MM.1S (cell line): ENCODE results near the gene UBN1.

Experiments
- DNase-seq: peaks from one replicate; pipeline ENCODE4 v3.0.0-alpha.2; 2015
- H2AFZ ChIP-seq: fragments of 300-600 bp; sonication (generic); 2 replicates; pipeline ENCODE4 v1.6.0; 2016; ENCODE audit warnings: antibody characterized with exemption, low read length
- H3F3A ChIP-seq: fragments of 300-600 bp; sonication (generic); 2 replicates; pipeline ENCODE4 v1.6.1; 2016; ENCODE audit warnings: mild to moderate bottlenecking, antibody characterized with exemption, low read length, moderate library complexity, mixed read lengths; ENCODE audit not compliant: insufficient read depth
- H3K27ac ChIP-seq: fragments of 300-600 bp; sonication (generic); 2 replicates; pipeline ENCODE4 v1.5.1; 2016; ENCODE audit warnings: mild to moderate bottlenecking, low read length
- H3K27me3 ChIP-seq: fragments of 300-600 bp; sonication (generic); replicated peaks from 2 replicates; pipeline ENCODE4 v1.6.0; 2016; ENCODE audit warnings: low read length; ENCODE audit not compliant: insufficient read depth
- H3K36me3 ChIP-seq: fragments of 300-600 bp; sonication (generic); replicated peaks from 2 replicates; pipeline ENCODE4 v1.6.1; 2016; ENCODE audit warnings: mild to moderate bottlenecking, low read length, mixed read lengths; ENCODE audit not compliant: insufficient read depth
- H3K4me1 ChIP-seq: fragments of 300-600 bp; sonication (generic); 2 replicates; pipeline ENCODE4 v1.6.1; 2016; ENCODE audit warnings: low read length, mixed read lengths
- H3K4me2 ChIP-seq: fragments of 300-600 bp; sonication (generic); 2 replicates; pipeline ENCODE4 v1.6.0; 2016; ENCODE audit warnings: low read depth, low read length
- H3K4me3 ChIP-seq: fragments of 300-600 bp; sonication (generic); 2 replicates; pipeline ENCODE4 v1.5.1; 2016; ENCODE audit warnings: low read length, mixed read lengths
- H3K79me2 ChIP-seq: fragments of 300-600 bp; sonication (generic); 2 replicates; pipeline ENCODE4 v1.6.1; 2016; ENCODE audit warnings: mixed run types, low read length, mixed read lengths
- H3K9ac ChIP-seq: fragments of 300-600 bp; sonication (generic); 2 replicates; pipeline ENCODE4 v1.6.1; 2016; ENCODE audit warnings: low read length, mixed read lengths
- H3K9me2 ChIP-seq: fragments of 300-600 bp; sonication (generic); replicated peaks from 2 replicates; pipeline ENCODE4 v1.6.1; 2016; ENCODE audit warnings: mild to moderate bottlenecking, low read length, mixed read lengths; ENCODE audit not compliant: insufficient read depth
- H3K9me3 ChIP-seq: fragments of 300-600 bp; sonication (generic); replicated peaks from 2 replicates; pipeline ENCODE4 v1.6.1; 2016; ENCODE audit warnings: mild to moderate bottlenecking, low read length, mixed read lengths; ENCODE audit not compliant: insufficient read depth
- H4K20me1 ChIP-seq: fragments of 300-600 bp; sonication (generic); 2 replicates; pipeline ENCODE4 v1.6.1; 2016; ENCODE audit warnings: mild to moderate bottlenecking, low read length, moderate library complexity, mixed read lengths; ENCODE audit not compliant: insufficient read depth
- EZH2 ChIP-seq: fragments of 300-600 bp; sonication (generic); optimal IDR thresholded peaks from 2 replicates; pipeline ENCODE3; 2017; ENCODE audit warnings: low read depth, mild to moderate bottlenecking, antibody characterized with exemption, low read length, mixed read lengths
- EZH2phosphoT487 ChIP-seq: fragments of 300-600 bp; sonication (generic); IDR thresholded peaks from 2 replicates; pipeline ENCODE4 v1.6.1; 2018; ENCODE audit warnings: antibody characterized with exemption, low read length
- TF ChIP-seq, protein P1 (sequence below): fragments of 300-600 bp; sonication (generic); IDR thresholded peaks from 2 replicates; pipeline ENCODE4 v1.5.1; 2016; ENCODE audit warnings: antibody characterized with exemption, low read length, mixed read lengths

The UBN1 gene

DNA sequence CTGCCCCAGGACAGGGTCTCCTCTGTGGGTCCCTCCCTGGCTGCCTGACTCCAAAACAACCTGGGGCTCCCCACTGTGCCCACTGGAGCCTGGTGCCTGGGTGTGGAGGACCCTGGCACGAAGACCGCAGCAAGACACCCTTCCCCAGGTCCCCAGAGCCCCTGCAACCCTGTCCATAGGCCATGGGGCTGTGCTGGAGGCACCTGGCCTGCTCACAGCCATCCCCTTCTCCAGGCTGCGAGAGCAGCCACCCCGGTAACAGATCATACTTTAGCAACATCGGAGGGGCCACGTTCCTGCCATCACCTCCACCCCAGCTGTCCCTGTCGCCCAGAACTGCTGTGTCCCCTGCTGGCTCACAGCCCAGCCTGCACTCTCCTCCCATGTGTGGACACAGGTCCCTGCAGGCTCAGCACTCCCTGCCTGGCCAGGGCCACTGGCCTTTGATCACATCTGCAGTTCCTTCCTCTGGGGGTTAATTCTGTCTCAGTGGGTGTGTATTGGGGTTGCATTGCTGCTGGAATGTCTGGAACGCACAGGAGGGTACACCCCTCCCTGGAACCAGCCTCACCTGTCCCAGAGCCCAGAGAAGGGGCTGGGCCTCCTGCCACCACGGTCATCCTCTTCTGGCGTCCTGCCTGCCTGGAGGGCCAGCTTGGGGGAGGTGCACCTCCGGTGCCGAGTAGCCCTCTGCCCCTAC, 77.5 kb downstream of the UBN1 start:
- no peaks in the 10 kb centered on the region for H3K36me3 ChIP-seq
- no peak overlapping the region for H3K27ac ChIP-seq
- TF ChIP-seq EZH2 = no peak
- TF ChIP-seq EZH2phosphoT487 = no peak
- TF ChIP-seq, protein P1, sequence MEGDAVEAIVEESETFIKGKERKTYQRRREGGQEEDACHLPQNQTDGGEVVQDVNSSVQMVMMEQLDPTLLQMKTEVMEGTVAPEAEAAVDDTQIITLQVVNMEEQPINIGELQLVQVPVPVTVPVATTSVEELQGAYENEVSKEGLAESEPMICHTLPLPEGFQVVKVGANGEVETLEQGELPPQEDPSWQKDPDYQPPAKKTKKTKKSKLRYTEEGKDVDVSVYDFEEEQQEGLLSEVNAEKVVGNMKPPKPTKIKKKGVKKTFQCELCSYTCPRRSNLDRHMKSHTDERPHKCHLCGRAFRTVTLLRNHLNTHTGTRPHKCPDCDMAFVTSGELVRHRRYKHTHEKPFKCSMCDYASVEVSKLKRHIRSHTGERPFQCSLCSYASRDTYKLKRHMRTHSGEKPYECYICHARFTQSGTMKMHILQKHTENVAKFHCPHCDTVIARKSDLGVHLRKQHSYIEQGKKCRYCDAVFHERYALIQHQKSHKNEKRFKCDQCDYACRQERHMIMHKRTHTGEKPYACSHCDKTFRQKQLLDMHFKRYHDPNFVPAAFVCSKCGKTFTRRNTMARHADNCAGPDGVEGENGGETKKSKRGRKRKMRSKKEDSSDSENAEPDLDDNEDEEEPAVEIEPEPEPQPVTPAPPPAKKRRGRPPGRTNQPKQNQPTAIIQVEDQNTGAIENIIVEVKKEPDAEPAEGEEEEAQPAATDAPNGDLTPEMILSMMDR = no peak
- no peak overlapping the region for H3K4me3 ChIP-seq
- H3K27me3 ChIP-seq = peaks cover 22% of the 10 kb centered on the region
- no peaks in the 10 kb centered on the region for H3K9me2 ChIP-seq
- H4K20me1 ChIP-seq = no peaks in the 10 kb centered on the region
- DNase-seq = no peak
- H3K79me2 ChIP-seq = no peaks in the 10 kb centered on the region
- H2AFZ ChIP-seq = no peak overlapping the region
- no peaks in the 10 kb centered on the region; the same call in 1 of the 2 replicates for H3K9me3 ChIP-seq
- no peaks in the 10 kb centered on the region for H3F3A ChIP-seq
- H3K4me1 ChIP-seq = no peaks in the 10 kb centered on the region
- H3K9ac ChIP-seq = no peak overlapping the region
- no peak overlapping the region for H3K4me2 ChIP-seq

DNA sequence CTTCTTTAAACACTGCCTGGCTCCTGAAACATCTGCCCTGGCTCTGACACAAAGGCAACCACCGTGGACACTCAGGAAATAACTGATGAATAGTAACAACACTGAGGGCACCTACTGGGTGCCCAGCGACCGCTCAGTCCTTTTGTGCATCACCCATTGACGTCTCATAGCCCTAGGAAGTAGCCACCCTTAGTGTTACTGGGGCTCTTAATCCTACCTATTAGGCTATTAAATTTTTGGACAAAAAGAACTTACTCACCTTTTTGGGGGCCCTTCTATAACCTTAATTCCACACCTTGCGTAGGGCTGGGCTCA, 78.0 kb downstream of the UBN1 start:
- H3K4me1 ChIP-seq = no peaks in the 10 kb centered on the region
- H3K27ac ChIP-seq = no peak overlapping the region
- H3F3A ChIP-seq = no peaks in the 10 kb centered on the region
- no peaks in the 10 kb centered on the region for H3K79me2 ChIP-seq
- H3K4me3 ChIP-seq = no peak overlapping the region
- H3K9ac ChIP-seq = no peak overlapping the region
- no peak overlapping the region for H2AFZ ChIP-seq
- H3K27me3 ChIP-seq = peaks cover 27% of the 10 kb centered on the region
- TF ChIP-seq EZH2phosphoT487 (no peak), EZH2 (no peak)
- TF ChIP-seq, protein P1 = no peak
- H3K4me2 ChIP-seq = no peak overlapping the region
- H3K36me3 ChIP-seq = no peaks in the 10 kb centered on the region
- DNase-seq = no peak
- H4K20me1 ChIP-seq = no peaks in the 10 kb centered on the region
- H3K9me3 ChIP-seq = no peaks in the 10 kb centered on the region; the same call in 1 of the 2 replicates
- no peaks in the 10 kb centered on the region for H3K9me2 ChIP-seq

DNA sequence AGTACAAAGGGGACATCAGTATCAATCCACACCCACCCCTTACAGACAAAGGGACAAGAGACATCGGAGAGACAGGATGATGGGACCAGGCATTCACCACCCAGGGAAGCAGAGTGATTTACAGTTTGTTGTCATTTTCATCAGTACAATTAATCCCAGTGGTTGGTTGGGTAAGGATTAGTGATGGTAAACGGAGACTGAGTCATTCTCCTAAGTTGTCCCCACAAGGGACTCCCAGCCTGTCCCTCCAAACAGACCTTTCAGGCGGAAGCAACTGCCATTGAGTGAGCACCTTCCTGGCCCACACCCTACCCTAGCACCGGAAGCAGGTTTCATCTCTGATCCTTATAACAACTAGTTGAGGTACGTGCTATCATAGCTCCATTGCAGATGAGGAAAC, 78.5 kb downstream of the UBN1 start:
- Histone ChIP-seq H3K27me3 (peaks cover 33% of the 10 kb centered on the region), H4K20me1 (no peaks in the 10 kb centered on the region), H3F3A (no peaks in the 10 kb centered on the region), H3K4me2 (no peak overlapping the region), H3K4me3 (no peak overlapping the region), H3K9me2 (no peaks in the 10 kb centered on the region), H3K27ac (no peak overlapping the region), H3K9ac (no peak overlapping the region), H3K4me1 (no peaks in the 10 kb centered on the region), H3K36me3 (no peaks in the 10 kb centered on the region), H3K79me2 (no peaks in the 10 kb centered on the region), H2AFZ (no peak overlapping the region), H3K9me3 (no peaks in the 10 kb centered on the region; the same call in 1 of the 2 replicates)
- DNase-seq = no peak
- TF ChIP-seq, protein P1 = no peak
- TF ChIP-seq EZH2phosphoT487 (no peak), EZH2 (no peak)
